Measurements from ENCODE around the gene ARHGAP10.

Gene ARHGAP10

GRCh38 chr4:147747787-147748454, 16.0 kb downstream of the ARHGAP10 start:
- H3K4me3 ChIP-seq (ENCODE audit: insufficient read depth, low read depth, low read length): no peak overlapping the region
- no peaks in the 10 kb centered on the region for H3K9me3 ChIP-seq (ENCODE audit: control insufficient read depth, low read length)
- no peak overlapping the region for H3K27ac ChIP-seq (ENCODE audit: insufficient read depth, low read depth, low read length, poor library complexity, severe bottlenecking)
- H3K36me3 ChIP-seq (ENCODE audit: control insufficient read depth, insufficient read depth, low read length): no peaks in the 10 kb centered on the region
- H3K27me3 ChIP-seq (ENCODE audit: control insufficient read depth, insufficient read depth, low read length, poor library complexity, severe bottlenecking): no peaks in the 10 kb centered on the region
- 89 to 91% methylated on average over 5 of the region's 5 CpGs for WGBS, 2 experiments
- no peaks in the 10 kb centered on the region for H3K4me1 ChIP-seq (ENCODE audit: control insufficient read depth, insufficient read depth, low read length)

GRCh38 chr4:147749811-147750321, 18.0 kb downstream of the ARHGAP10 start:
- Histone ChIP-seq H3K4me3 (ENCODE audit: insufficient read depth, low read depth, low read length) (no peak overlapping the region), H3K9me3 (ENCODE audit: control insufficient read depth, low read length) (no peaks in the 10 kb centered on the region), H3K27me3 (ENCODE audit: control insufficient read depth, insufficient read depth, low read length, poor library complexity, severe bottlenecking) (no peaks in the 10 kb centered on the region), H3K4me1 (ENCODE audit: control insufficient read depth, insufficient read depth, low read length) (peaks cover 10% of the 10 kb centered on the region), H3K27ac (ENCODE audit: insufficient read depth, low read depth, low read length, poor library complexity, severe bottlenecking) (no peak overlapping the region), H3K36me3 (ENCODE audit: control insufficient read depth, insufficient read depth, low read length) (no peaks in the 10 kb centered on the region)
- WGBS, 2 experiments: 86 to 87% methylated on average over 3 of the region's 3 CpGs

GRCh38 chr4:147753047-147753446, 21.2 kb downstream of the ARHGAP10 start:
- Histone ChIP-seq H3K27ac (ENCODE audit: insufficient read depth, low read depth, low read length, poor library complexity, severe bottlenecking) (no peak overlapping the region), H3K9me3 (ENCODE audit: control insufficient read depth, low read length) (no peaks in the 10 kb centered on the region), H3K36me3 (ENCODE audit: control insufficient read depth, insufficient read depth, low read length) (no peaks in the 10 kb centered on the region), H3K4me1 (ENCODE audit: control insufficient read depth, insufficient read depth, low read length) (peaks cover 10% of the 10 kb centered on the region), H3K4me3 (ENCODE audit: insufficient read depth, low read depth, low read length) (no peak overlapping the region), H3K27me3 (ENCODE audit: control insufficient read depth, insufficient read depth, low read length, poor library complexity, severe bottlenecking) (no peaks in the 10 kb centered on the region)
- 94 to 99% methylated on average over 4 of the region's 4 CpGs for WGBS, 2 experiments

GRCh38 chr4:147754037-147754445, 22.2 kb downstream of the ARHGAP10 start:
- Histone ChIP-seq H3K27me3 (ENCODE audit: control insufficient read depth, insufficient read depth, low read length, poor library complexity, severe bottlenecking) (no peaks in the 10 kb centered on the region), H3K27ac (ENCODE audit: insufficient read depth, low read depth, low read length, poor library complexity, severe bottlenecking) (no peak overlapping the region), H3K9me3 (ENCODE audit: control insufficient read depth, low read length) (no peaks in the 10 kb centered on the region), H3K36me3 (ENCODE audit: control insufficient read depth, insufficient read depth, low read length) (no peaks in the 10 kb centered on the region), H3K4me1 (ENCODE audit: control insufficient read depth, insufficient read depth, low read length) (peaks cover 10% of the 10 kb centered on the region), H3K4me3 (ENCODE audit: insufficient read depth, low read depth, low read length) (no peak overlapping the region)
- WGBS, 2 experiments: 32 to 42% methylated on average over 3 of the region's 3 CpGs

GRCh38 chr4:147755561-147756295, 23.8 kb downstream of the ARHGAP10 start:
- Histone ChIP-seq H3K4me3 (ENCODE audit: insufficient read depth, low read depth, low read length) (no peak overlapping the region), H3K9me3 (ENCODE audit: control insufficient read depth, low read length) (no peaks in the 10 kb centered on the region), H3K36me3 (ENCODE audit: control insufficient read depth, insufficient read depth, low read length) (no peaks in the 10 kb centered on the region), H3K27me3 (ENCODE audit: control insufficient read depth, insufficient read depth, low read length, poor library complexity, severe bottlenecking) (no peaks in the 10 kb centered on the region), H3K4me1 (ENCODE audit: control insufficient read depth, insufficient read depth, low read length) (peaks cover 10% of the 10 kb centered on the region), H3K27ac (ENCODE audit: insufficient read depth, low read depth, low read length, poor library complexity, severe bottlenecking) (no peak overlapping the region)
- WGBS, 2 experiments: 85 to 98% methylated on average over 2 to 3 of the region's 3 CpGs

GRCh38 chr4:147756417-147756816, 24.5 kb downstream of the ARHGAP10 start:
- WGBS, 2 experiments: 100% methylated on average over 1 of the region's 1 CpG
- H3K4me3 ChIP-seq (ENCODE audit: insufficient read depth, low read depth, low read length): no peak overlapping the region
- no peaks in the 10 kb centered on the region for H3K27me3 ChIP-seq (ENCODE audit: control insufficient read depth, insufficient read depth, low read length, poor library complexity, severe bottlenecking)
- no peak overlapping the region for H3K27ac ChIP-seq (ENCODE audit: insufficient read depth, low read depth, low read length, poor library complexity, severe bottlenecking)
- no peaks in the 10 kb centered on the region for H3K36me3 ChIP-seq (ENCODE audit: control insufficient read depth, insufficient read depth, low read length)
- peaks cover 10% of the 10 kb centered on the region for H3K4me1 ChIP-seq (ENCODE audit: control insufficient read depth, insufficient read depth, low read length)
- no peaks in the 10 kb centered on the region for H3K9me3 ChIP-seq (ENCODE audit: control insufficient read depth, low read length)

GRCh38 chr4:147760176-147760575, 28.3 kb downstream of the ARHGAP10 start:
- no peak overlapping the region for H3K27ac ChIP-seq (ENCODE audit: insufficient read depth, low read depth, low read length, poor library complexity, severe bottlenecking)
- WGBS, 2 experiments: 95 to 97% methylated on average over 6 of the region's 6 CpGs
- no peaks in the 10 kb centered on the region for H3K4me1 ChIP-seq (ENCODE audit: control insufficient read depth, insufficient read depth, low read length)
- no peak overlapping the region for H3K4me3 ChIP-seq (ENCODE audit: insufficient read depth, low read depth, low read length)
- H3K27me3 ChIP-seq (ENCODE audit: control insufficient read depth, insufficient read depth, low read length, poor library complexity, severe bottlenecking): no peaks in the 10 kb centered on the region
- no peaks in the 10 kb centered on the region for H3K36me3 ChIP-seq (ENCODE audit: control insufficient read depth, insufficient read depth, low read length)
- H3K9me3 ChIP-seq (ENCODE audit: control insufficient read depth, low read length): no peaks in the 10 kb centered on the region

- H3K9me3 ChIP-seq (ENCODE audit: control insufficient read depth, low read length): no peaks in the 10 kb centered on the region
- no peaks in the 10 kb centered on the region for H3K27me3 ChIP-seq (ENCODE audit: control insufficient read depth, insufficient read depth, low read length, poor library complexity, severe bottlenecking)
- WGBS, 2 experiments: 90 to 94% methylated on average over 1 of the region's 1 CpG
- no peaks in the 10 kb centered on the region for H3K4me1 ChIP-seq (ENCODE audit: control insufficient read depth, insufficient read depth, low read length)
- no peaks in the 10 kb centered on the region for H3K36me3 ChIP-seq (ENCODE audit: control insufficient read depth, insufficient read depth, low read length)
- no peak overlapping the region for H3K27ac ChIP-seq (ENCODE audit: insufficient read depth, low read depth, low read length, poor library complexity, severe bottlenecking)
- H3K4me3 ChIP-seq (ENCODE audit: insufficient read depth, low read depth, low read length): no peak overlapping the region
These were observed 28.8 kb downstream of the ARHGAP10 start for GRCh38 chr4:147760695-147761094.

- Histone ChIP-seq H3K36me3 (ENCODE audit: control insufficient read depth, insufficient read depth, low read length) (no peaks in the 10 kb centered on the region), H3K4me3 (ENCODE audit: insufficient read depth, low read depth, low read length) (no peak overlapping the region), H3K27ac (ENCODE audit: insufficient read depth, low read depth, low read length, poor library complexity, severe bottlenecking) (no peak overlapping the region), H3K4me1 (ENCODE audit: control insufficient read depth, insufficient read depth, low read length) (no peaks in the 10 kb centered on the region), H3K27me3 (ENCODE audit: control insufficient read depth, insufficient read depth, low read length, poor library complexity, severe bottlenecking) (no peaks in the 10 kb centered on the region), H3K9me3 (ENCODE audit: control insufficient read depth, low read length) (no peaks in the 10 kb centered on the region)
- WGBS, 2 experiments: 86 to 95% methylated on average over 5 to 7 of the region's 7 CpGs
These were observed 29.5 kb downstream of the ARHGAP10 start for GRCh38 chr4:147761218-147761883.

GRCh38 chr4:147764337-147764736, 32.4 kb downstream of the ARHGAP10 start:
- Histone ChIP-seq H3K36me3 (ENCODE audit: control insufficient read depth, insufficient read depth, low read length) (no peaks in the 10 kb centered on the region), H3K9me3 (ENCODE audit: control insufficient read depth, low read length) (no peaks in the 10 kb centered on the region), H3K27ac (ENCODE audit: insufficient read depth, low read depth, low read length, poor library complexity, severe bottlenecking) (no peak overlapping the region), H3K27me3 (ENCODE audit: control insufficient read depth, insufficient read depth, low read length, poor library complexity, severe bottlenecking) (no peaks in the 10 kb centered on the region), H3K4me3 (ENCODE audit: insufficient read depth, low read depth, low read length) (no peak overlapping the region), H3K4me1 (ENCODE audit: control insufficient read depth, insufficient read depth, low read length) (no peaks in the 10 kb centered on the region)
- WGBS, 2 experiments: 74 to 78% methylated on average over 6 to 7 of the region's 7 CpGs

Data from ectodermal cell (in vitro differentiated cells).